H1 (cell line): ENCODE results near the gene DGKD.

Experiments
- CTCF ChIP-seq, 3 experiments: IDR thresholded peaks; 1 replicate in 2 of 3; 2 replicates in 1 of 3; pipeline versions ENCODE4 v1.5.1 to v1.6.1; 2011; ENCODE audit warnings: low read length in 3 of 3, mild to moderate bottlenecking in 3 of 3, inconsistent platforms in 2 of 3, low read depth in 1 of 3, moderate library complexity in 1 of 3; ENCODE audit not compliant: insufficient read depth in 1 of 3; ENCODE audit errors: control extremely low read depth in 1 of 3
- EGR1 ChIP-seq: IDR thresholded peaks from 2 replicates; pipeline ENCODE4 v1.6.1; 2011; ENCODE audit warnings: low read depth, low read length, borderline replicate concordance
- POLR2AphosphoS5 ChIP-seq: IDR thresholded peaks from 2 replicates; pipeline ENCODE4 v1.6.1; 2011; ENCODE audit warnings: low read depth, low read length
- SIN3A ChIP-seq, 2 experiments: IDR thresholded peaks in 1 of 2; conservative IDR thresholded peaks in 1 of 2; 2 replicates each; pipeline ENCODE4 v1.6.1; 2011 to 2012; ENCODE audit warnings: low read length in 2 of 2, improper control_type of control experiment in 1 of 2, low read depth in 1 of 2, mild to moderate bottlenecking in 1 of 2
- TAF1 ChIP-seq: IDR thresholded peaks from 2 replicates; pipeline ENCODE4 v1.6.1; 2011; ENCODE audit warnings: mild to moderate bottlenecking, low read depth, low read length

DNA sequence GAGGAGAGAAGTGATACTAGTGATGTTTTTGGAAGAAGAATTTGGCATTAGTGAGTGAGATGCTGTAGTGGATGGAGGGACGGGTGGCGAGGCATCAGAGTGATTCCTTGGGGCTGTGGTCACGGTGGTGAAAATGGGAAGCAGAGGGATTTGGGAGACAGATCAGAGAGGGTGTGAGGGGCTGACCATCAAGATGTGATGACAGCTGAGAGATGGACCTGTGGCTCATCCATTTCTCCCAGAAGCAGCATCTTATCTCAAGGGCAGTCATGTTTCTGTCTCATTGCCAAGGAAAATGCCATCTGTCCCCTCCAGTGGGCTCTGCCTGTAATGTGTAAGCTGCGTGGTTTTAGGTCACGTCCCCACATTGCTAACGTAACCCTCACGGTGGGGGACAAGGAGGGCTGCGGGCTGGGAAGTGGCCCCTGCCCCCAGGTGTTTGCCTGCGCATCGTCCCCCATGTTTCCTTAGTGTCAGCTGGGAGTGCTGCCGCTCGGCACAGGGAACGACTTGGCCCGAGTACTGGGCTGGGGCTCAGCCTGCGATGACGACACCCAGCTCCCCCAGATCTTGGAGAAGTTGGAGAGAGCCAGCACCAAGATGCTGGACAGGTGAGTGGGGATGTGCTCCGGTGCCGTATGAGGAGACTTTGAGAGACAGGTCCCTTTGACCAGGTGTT lies 91.0 kb downstream of the DGKD start:
- TF ChIP-seq POLR2AphosphoS5 (no peak), EGR1 (no peak), CTCF (IDR thresholded peaks at IDR 0.05; ENCODE audit: control extremely low read depth in 1 of 3, insufficient read depth in 1 of 3, low read depth in 1 of 3, low read length in 3 of 3) (no peak), TAF1 (no peak), SIN3A (conservative IDR thresholded peaks at IDR 0.05 in 1 of 2, IDR thresholded peaks at IDR 0.05 in 1 of 2; ENCODE audit: low read depth in 1 of 2, low read length in 2 of 2) (no peak)
